LHCN-M2 (cell line): ENCODE measurements around the gene XXYLT1. TPM values are rescaled to one million over a fixed set of nuclear protein-coding genes. Genes with fewer than 3 reads are reported as not detected.

Source experiments
- DNase-seq: peaks from one replicate; pipeline ENCODE4 v3.0.0-alpha.2; 2012; ENCODE audit warnings: low read depth
- total RNA-seq: library from RNA; depleted of rRNA; stranded (reverse); fragments of >200 nt; gene quantifications from 2 replicates; pipeline ENCODE4 v1.2.3, GENCODE V29; 2014

Gene XXYLT1
- total RNA-seq, 1 experiment from 2014 or later = 19.2 TPM

- DNase-seq = peak; percentile 61
These were observed 119.0 kb downstream of the XXYLT1 start for GRCh38 chr3:195151866-195152541.

DNA sequence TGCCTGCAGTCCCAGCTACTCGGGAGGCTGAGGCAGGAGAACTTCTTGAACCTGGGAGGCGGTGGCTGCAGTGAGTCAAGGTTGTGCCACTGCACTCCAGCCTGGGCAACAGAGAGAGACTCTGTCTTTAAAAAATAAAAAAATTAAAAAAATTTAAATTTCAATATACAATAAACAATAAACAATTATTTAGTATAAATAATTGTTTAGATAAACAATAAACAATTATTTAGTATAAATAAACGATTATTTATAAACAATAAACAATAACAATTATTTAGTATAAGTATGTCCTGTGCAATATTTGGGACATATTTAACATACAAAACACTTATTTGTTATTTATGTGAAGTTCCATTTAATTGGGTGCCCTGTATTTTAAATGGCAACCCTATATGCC, 119.6 kb downstream of the XXYLT1 start:
- DNase-seq = no peak

DNA sequence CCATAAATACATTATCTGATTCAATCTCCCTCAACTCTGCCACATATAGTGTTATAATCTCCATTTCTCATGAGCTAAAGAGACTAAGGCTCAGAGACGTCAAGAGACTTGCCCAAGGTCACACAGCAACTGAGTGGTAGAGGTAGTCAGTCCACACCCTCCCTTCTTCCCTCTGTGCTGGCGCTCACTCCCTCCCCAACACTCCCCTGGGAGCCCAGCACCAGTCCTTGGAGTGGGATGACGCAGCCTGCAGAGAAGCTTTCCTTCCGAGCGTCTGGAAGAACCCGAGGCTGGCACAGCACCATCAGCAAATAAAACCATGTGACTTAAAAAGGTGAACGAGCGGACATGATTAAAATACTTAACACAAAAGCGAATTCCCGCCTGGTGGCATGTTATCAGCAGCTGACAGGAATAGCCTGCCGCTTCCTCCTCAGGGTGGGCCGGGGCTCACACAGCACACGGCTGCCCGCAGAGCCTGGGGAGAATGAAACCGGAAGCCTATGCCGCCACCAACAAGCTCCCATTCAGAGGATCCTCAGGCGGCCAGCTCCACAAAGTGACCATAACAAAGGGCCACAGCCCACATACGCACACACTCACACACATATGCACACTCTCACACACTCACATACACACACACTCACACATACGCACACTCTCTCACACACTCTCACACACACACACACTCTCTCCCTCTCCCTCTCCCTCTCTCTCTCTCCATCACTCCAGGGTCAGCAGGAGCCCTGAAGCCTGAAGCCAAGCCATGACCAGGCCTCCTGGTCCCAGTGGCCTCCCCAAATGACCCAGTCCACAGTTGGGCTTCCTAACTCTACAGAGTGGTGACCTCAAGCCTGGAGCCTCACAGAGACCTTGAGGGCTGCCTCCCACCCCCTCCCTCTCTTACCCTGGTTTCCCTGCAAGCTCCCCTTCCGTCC, 120.5 kb downstream of the XXYLT1 start:
- DNase-seq = no peak

- DNase-seq = no peak
These were observed 121.5 kb downstream of the XXYLT1 start for GRCh38 chr3:195149292-195150030.

DNA sequence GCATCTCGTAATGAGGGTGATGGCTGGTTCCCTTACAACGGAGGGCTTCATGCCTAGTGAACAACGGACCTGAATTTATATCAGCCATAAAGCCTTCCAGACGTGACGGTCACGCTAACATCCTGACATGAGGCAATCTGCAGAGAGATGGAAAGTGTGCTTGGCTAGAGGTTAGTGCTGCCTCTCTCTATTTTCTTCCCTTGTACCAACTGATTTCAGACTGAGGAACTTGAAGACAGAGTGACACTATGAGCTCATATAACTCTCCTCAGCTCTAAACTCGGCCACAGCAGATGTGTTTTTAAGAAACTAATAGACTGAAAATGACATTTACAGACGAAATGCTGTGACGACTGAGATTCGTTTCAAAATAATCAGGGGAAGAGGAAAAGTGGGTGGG, 122.4 kb downstream of the XXYLT1 start:
- DNase-seq = no peak

- no peak for DNase-seq
These were observed 123.3 kb downstream of the XXYLT1 start for GRCh38 chr3:195147649-195148080.

- no peak for DNase-seq
These were observed 124.8 kb downstream of the XXYLT1 start for GRCh38 chr3:195146131-195146530.

DNA sequence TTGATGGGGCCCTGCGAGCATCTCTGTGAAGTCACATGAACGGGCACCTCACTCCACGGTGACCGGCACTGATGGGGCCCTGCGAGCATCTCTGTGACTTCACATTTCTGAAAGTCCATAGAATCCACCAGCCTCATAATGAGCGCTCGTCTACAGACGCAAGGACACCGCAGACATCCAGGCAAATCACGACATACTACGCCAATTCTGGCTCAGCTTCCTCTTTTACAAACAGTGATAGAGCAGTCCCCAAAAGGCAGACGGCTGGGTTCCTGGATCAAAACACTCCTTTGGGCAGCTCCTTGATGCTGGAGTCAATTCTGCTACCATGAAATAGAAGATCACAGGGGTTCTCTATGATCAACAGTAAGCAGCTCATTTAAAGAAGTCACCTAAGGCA, 125.4 kb downstream of the XXYLT1 start:
- DNase-seq = no peak

GRCh38 chr3:195143221-195143620, 127.7 kb downstream of the XXYLT1 start:
- DNase-seq = no peak

GRCh38 chr3:195142519-195142918, 128.4 kb downstream of the XXYLT1 start:
- DNase-seq = no peak

DNA sequence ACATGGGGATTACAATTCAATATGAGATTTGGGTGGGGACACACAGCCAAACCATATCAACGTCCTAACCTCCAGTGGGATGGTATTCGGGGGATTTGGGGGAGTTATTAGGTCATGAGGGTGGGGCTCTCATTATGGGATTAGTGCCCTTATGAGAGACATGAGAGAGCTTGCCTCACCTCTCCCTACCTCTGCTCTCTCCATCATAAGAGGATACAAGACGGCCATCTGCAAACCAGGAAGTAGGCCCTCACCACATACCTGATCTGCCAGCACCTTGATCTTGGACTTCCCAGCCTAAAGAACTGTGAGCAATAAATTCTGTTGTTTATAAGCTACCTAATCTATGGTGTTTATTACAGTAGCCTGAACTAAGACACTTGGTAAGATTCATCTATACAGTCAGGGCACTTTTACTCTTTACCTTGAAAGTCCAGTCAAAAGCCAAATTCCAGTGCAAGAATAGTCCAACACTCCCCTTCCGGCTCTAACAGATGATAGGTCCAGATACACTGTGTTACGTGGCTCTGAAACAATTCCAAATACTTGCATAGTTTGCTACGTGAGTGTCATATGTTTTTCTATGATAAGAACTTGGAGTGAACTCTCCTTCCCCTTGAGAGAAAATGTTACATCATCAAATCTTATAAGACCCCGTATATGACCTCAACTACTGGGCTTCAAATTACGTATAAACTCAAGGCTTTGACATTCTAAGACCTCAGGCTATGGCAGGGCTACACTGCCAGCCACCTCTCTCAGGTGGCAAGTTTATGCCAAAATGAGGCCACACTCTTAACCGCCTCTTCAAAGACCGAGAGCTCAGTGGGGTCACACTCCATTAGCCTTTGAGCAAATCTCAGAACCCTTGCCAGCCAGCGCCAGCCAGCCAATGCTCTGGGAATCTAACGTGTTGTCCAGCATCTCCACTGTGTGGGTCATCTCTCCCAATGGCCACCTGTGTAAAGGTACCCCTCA, 129.9 kb downstream of the XXYLT1 start:
- DNase-seq = no peak

DNA sequence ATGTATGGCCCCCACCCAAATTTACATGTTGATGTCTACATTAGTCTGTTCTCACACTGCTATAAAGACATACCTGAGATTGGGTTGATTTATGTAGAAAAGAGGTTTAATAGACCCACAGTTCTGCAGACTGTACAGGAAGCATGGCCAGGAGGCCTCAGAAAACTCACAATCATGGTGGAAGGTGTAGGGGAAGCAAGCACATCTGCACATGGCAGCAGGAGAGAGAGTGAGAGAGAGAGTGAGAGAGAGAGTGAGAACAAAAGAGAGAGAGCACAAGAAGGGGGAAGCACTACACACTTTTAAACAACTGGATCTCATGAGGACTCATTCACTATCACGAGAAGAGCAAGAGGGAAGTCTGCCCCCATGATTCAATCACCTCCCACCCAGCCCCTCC, 130.5 kb downstream of the XXYLT1 start:
- DNase-seq = no peak

GRCh38 chr3:195139876-195140240, 131.1 kb downstream of the XXYLT1 start:
- DNase-seq = peak; percentile 21

DNA sequence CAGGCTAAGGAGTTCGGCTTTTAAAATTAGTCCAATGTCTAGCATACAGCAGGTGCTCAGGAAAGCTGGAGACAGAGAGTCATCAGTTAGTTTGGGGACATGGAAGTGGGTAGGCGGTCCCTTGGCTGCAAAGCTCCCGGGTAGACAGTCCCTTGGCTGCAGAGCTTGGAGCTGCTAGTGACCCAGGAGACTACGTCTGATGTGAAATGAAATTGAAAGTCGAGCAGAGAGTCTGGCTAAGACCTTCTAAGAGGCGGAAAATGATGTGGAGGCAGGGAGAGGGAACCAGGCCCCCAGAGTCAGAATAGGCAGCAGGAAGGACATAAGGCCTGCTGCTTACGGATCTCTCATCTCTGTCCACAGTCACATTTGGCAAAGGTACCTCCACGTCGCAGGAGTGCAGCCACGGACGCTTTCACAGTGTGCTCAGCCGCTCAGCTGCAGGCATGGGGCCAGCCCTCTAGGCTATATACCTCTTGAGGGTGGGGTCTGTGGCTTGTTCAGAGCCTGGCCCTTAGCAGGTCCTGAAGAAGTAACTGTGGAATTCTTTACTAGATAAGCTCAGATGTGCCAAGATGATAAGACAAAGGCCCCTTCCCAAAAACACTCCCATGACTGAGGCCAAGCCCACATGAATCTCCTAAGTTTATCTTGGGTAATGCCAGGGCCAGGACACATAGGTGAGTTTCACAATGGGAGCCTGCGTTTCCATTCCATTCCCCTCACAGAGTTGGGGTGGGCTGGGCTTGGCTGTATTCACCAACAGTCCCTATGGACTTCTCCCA, 131.7 kb downstream of the XXYLT1 start:
- no peak for DNase-seq

DNA sequence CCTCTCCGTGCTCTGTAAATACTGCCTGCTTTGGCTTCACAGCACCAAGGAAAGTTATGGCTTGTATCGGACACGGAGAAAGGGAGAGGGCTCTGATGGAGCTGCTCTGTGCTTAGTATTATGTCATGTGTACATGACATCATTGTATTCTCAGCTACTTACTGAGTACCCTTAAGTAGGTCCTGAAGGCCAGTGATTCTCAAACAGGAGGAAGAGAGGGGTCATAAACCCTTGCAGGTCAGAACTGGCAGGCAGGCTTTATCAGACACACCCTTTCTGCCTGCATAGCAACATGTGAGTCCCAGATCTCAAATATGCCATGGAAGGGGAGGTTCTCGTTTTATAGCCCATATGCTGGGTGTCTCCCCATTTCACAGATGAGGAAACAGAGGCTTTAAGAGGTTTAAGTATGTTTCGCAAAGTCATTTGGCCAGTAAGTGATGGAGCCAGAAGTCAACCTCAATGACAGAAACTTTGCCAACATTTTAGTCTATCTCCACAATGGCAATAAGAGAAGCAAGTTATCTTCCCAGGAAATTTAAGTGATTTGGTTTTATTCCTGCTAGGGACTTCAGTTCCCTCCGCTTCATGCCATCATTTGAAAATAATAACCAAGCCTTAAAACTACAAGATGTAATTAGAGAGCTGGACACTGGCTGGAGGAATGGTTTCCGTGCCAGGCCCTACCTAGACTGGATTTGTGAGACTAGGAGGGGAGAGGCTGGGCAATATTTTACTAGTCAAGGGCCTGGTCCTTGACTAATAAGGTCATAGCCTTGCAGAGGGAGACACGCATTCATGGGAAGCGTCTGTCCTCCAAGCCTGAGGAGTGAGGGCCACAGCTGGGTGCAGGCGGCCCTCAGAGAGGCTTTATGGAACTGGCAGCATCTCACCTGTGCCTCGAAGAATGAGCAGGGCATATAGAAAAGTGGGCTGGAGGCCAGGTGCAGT, 133.0 kb downstream of the XXYLT1 start:
- DNase-seq = no peak

GRCh38 chr3:195135917-195136316, 135.0 kb downstream of the XXYLT1 start:
- no peak for DNase-seq

DNA sequence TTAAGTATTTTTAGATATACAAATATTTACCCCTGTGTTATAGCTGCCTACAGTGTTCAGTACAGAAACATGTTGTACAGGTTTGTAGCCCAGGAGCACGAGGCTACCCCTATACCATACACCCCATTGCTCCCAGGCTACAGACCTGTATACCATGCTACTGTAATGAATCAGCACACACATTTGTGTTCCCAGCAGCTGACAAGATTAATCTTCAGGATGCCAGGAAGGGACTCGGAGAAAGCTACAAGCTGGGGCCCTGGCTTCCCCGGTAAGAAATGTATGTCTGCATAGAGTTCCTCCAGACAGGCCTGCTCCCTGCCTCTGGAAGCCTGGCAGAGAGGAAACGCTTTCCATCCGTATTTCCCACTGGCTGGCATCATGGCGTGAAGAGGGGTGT, 136.5 kb downstream of the XXYLT1 start:
- no peak for DNase-seq

- no peak for DNase-seq
These were observed 137.5 kb downstream of the XXYLT1 start for GRCh38 chr3:195133462-195133861.

DNA sequence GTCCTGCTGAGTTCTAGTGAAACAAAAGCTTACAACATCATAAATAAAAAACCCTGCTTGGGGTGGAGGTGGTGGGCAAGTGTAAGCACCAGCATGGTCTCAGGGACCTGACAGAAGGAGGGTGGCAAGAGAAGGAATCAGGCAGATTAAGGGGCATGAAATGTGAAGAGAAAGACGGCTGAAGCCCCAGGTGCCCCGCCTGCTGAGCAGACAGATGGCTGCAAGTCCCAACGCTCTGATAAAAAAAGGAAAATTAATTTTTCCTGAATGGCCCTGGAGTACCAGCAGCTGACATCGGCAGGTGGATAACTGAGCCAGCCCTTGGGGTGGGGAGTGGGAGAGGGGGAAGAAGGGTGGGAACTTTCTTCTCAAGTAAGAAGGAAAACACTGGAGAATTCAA, 137.9 kb downstream of the XXYLT1 start:
- no peak for DNase-seq
